Mammary epithelial cell (primary cell): ENCODE measurements around the gene CNEP1R1.

Source experiments
- CTCF ChIP-seq, 2 donors: IDR thresholded peaks in 1 of 2; conservative IDR thresholded peaks in 1 of 2; 2 replicates each; pipeline ENCODE4 v1.5.1; 2011 to 2012; ENCODE audit warnings: inconsistent platforms in 2 of 2, low read length in 2 of 2, mild to moderate bottlenecking in 2 of 2, control low read depth in 1 of 2, low read depth in 1 of 2; ENCODE audit not compliant: insufficient read depth in 1 of 2; ENCODE audit errors: extremely low read depth in 1 of 2
- EZH2 ChIP-seq: IDR thresholded peaks from 2 replicates; pipeline ENCODE4 v1.6.1; 2012; ENCODE audit warnings: low read length, inconsistent platforms, borderline replicate concordance

- TF ChIP-seq CTCF (conservative IDR thresholded peaks at IDR 0.05 in 1 of 2, IDR thresholded peaks at IDR 0.05 in 1 of 2; ENCODE audit: extremely low read depth in 1 of 2, insufficient read depth in 1 of 2, low read depth in 1 of 2, low read length in 2 of 2) = no peak
- TF ChIP-seq EZH2 = no peak
Measured at GRCh38 chr16:50027829-50028228, 2.8 kb downstream of the CNEP1R1 start.
